ENCODE data around the gene SESN1. TPM values are rescaled to one million over a fixed set of nuclear protein-coding genes. Genes with fewer than 3 reads are reported as not detected.

SESN1 gene
- total and polyA plus RNA-seq, 2 donors (not counting 1 experiment from before 2014, with no cell fraction given) = 16.2 to 28.6 TPM

DNA sequence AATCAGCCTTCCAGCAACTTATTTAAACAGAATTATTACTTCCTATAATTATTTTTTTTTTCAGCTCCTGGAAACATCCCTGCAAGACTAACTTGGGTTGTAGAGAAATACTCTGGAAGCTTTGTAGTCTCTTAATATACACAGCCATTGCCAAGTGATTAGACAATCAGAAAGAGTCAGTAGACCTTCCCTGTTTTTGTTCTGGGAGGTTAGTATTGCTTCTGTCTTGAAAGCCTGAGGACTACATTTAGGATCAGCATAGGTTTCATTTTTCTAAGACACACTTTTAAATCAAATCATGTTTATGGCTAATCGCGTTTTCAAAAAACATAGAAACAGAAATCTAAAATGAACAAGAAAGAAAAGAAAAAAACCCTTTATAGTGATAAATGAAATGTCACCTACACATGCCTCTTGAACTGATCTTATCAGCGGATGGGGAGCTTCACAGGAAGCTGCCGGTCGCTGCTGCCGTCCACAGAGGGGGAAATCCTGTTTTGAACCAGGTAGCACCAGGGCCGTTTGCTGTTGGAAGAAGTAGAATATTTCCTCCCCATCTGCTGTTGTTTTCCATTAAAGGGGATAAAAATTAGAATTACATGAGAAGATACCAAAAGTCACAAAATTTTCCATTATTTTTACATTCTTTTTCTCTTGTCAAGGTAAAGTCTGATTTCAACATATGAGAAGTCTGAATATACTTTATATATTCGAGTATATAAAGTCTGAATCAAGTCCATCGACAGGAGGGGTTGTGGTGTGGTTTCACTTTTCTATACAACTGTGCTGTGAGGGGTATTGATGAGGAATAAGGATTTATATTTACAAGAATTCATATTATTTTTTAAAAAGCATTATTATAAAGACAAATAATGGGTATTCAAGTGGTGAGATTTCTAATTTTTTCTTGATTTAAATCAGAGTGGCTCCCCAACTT, 151.8 kb downstream of the SESN1 start:
- no peak for TF ChIP-seq EZH2 (IDR thresholded peaks at IDR 0.05; ENCODE audit: borderline replicate concordance, insufficient read depth, low read depth, low read length, poor library complexity, severe bottlenecking)
- TF ChIP-seq, protein P1, sequence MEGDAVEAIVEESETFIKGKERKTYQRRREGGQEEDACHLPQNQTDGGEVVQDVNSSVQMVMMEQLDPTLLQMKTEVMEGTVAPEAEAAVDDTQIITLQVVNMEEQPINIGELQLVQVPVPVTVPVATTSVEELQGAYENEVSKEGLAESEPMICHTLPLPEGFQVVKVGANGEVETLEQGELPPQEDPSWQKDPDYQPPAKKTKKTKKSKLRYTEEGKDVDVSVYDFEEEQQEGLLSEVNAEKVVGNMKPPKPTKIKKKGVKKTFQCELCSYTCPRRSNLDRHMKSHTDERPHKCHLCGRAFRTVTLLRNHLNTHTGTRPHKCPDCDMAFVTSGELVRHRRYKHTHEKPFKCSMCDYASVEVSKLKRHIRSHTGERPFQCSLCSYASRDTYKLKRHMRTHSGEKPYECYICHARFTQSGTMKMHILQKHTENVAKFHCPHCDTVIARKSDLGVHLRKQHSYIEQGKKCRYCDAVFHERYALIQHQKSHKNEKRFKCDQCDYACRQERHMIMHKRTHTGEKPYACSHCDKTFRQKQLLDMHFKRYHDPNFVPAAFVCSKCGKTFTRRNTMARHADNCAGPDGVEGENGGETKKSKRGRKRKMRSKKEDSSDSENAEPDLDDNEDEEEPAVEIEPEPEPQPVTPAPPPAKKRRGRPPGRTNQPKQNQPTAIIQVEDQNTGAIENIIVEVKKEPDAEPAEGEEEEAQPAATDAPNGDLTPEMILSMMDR (IDR thresholded peaks at IDR 0.05) = no peak
- peaks cover 15 to 19% of the 10 kb centered on the region in 2 donors for H3K4me1 ChIP-seq (ENCODE audit: control insufficient read depth in 2 of 2, insufficient read depth in 2 of 2, low read length in 2 of 2)
- H3K27me3 ChIP-seq (replicated peaks in 1 of 4; ENCODE audit: control extremely low read depth in 1 of 4, control insufficient read depth in 3 of 4, insufficient read depth in 4 of 4, low read length in 3 of 4) = no peaks in the 10 kb centered on the region
- Mint-ChIP-seq H3K4me3 (peak overlapping the region; percentile 74), H3K27me3 (no peaks in the 10 kb centered on the region), H3K9me3 (ENCODE audit: insufficient read depth) (no peaks in the 10 kb centered on the region), H3K4me1 (peaks cover 23% of the 10 kb centered on the region), H3K27ac (peak overlapping the region; percentile 63)
- H3K4me2 ChIP-seq (replicated peaks; ENCODE audit: low read depth, low read length, poor library complexity, severe bottlenecking) = peak overlapping the region; percentile 67
- CTCF ChIA-PET = no interaction called here
- H3K36me3 ChIP-seq (replicated peaks in 1 of 2; ENCODE audit: control extremely low read depth in 1 of 2, control insufficient read depth in 1 of 2, extremely low read depth in 1 of 2, insufficient read depth in 2 of 2, low read length in 1 of 2) = no peaks in the 10 kb centered on the region
- no peaks in the 10 kb centered on the region for H3K9me3 ChIP-seq (ENCODE audit: control extremely low read depth in 1 of 3, control insufficient read depth in 2 of 3, insufficient read depth in 1 of 3, low read length in 2 of 3)
- DNase-seq (peak; percentile 51), ATAC-seq (ENCODE audit: low read depth) (peak; percentile 53)
- no peaks in the 10 kb centered on the region for H4K20me1 ChIP-seq (ENCODE audit: control insufficient read depth, insufficient read depth, low read length, poor library complexity, severe bottlenecking)
- peak overlapping the region in 1 of 2 donors; percentile 20 for H3K27ac ChIP-seq (ENCODE audit: low read length in 2 of 2)
- H3K4me3 ChIP-seq (ENCODE audit: control extremely low read depth in 1 of 5, extremely low read depth in 1 of 5, insufficient read depth in 1 of 5, low read depth in 2 of 5, low read length in 4 of 5) = peak overlapping the region in 3 of 5 experiments; percentile 4 to 47 (median 5)
- 0% methylated on average over 1 of the region's 9 CpGs for WGBS (ENCODE audit: insufficient coverage)
- H3K9ac ChIP-seq (ENCODE audit: low read length) = peak overlapping the region; percentile 49
- H3K79me2 ChIP-seq (ENCODE audit: control insufficient read depth, insufficient read depth, low read length) = no peaks in the 10 kb centered on the region
- H2AFZ ChIP-seq (ENCODE audit: insufficient read depth, low read depth, low read length, poor library complexity, severe bottlenecking) = peak overlapping the region; percentile 59
- intact Hi-C loops (cut with micrococcal nuclease) = no loop called here
- POLR2A ChIA-PET = no interaction called here

DNA sequence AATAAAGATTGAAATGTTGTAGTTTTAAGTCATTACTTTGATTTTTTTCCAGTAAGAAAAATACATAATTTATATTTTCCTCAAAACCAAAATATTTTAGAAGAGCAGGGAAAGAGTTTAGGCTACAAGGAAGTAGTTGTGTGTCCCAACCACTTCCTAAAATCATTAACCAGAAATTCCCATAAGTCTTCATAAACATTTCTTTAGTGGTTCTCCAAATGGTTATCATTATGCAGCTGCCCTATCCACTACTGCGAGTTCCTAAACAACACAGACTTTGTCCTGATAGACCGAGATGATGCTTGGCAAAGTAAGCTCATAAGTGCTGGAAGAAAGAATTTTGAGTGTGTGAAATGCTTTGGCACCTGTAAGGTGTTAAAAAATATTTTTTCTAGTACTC, 152.8 kb downstream of the SESN1 start:
- Histone ChIP-seq H3K27ac (ENCODE audit: low read length in 2 of 2) (no peak overlapping the region), H3K4me1 (ENCODE audit: control insufficient read depth in 2 of 2, insufficient read depth in 2 of 2, low read length in 2 of 2) (peaks cover 10% of the 10 kb centered on the region in 2 donors), H3K4me3 (ENCODE audit: control extremely low read depth in 1 of 5, extremely low read depth in 1 of 5, insufficient read depth in 1 of 5, low read depth in 2 of 5, low read length in 4 of 5) (no peak overlapping the region), H3K9ac (ENCODE audit: low read length) (no peak overlapping the region), H3K36me3 (replicated peaks in 1 of 2; ENCODE audit: control extremely low read depth in 1 of 2, control insufficient read depth in 1 of 2, extremely low read depth in 1 of 2, insufficient read depth in 2 of 2, low read length in 1 of 2) (no peaks in the 10 kb centered on the region), H3K4me2 (replicated peaks; ENCODE audit: low read depth, low read length, poor library complexity, severe bottlenecking) (no peak overlapping the region), H2AFZ (ENCODE audit: insufficient read depth, low read depth, low read length, poor library complexity, severe bottlenecking) (no peak overlapping the region), H3K9me3 (ENCODE audit: control extremely low read depth in 1 of 3, control insufficient read depth in 2 of 3, insufficient read depth in 1 of 3, low read length in 2 of 3) (no peaks in the 10 kb centered on the region), H4K20me1 (ENCODE audit: control insufficient read depth, insufficient read depth, low read length, poor library complexity, severe bottlenecking) (no peaks in the 10 kb centered on the region), H3K27me3 (replicated peaks in 1 of 4; ENCODE audit: control extremely low read depth in 1 of 4, control insufficient read depth in 3 of 4, insufficient read depth in 4 of 4, low read length in 3 of 4) (no peaks in the 10 kb centered on the region), H3K79me2 (ENCODE audit: control insufficient read depth, insufficient read depth, low read length) (no peaks in the 10 kb centered on the region)
- H3K9me3 Mint-ChIP-seq (ENCODE audit: insufficient read depth) = no peaks in the 10 kb centered on the region
- no peaks in the 10 kb centered on the region for H3K27me3 Mint-ChIP-seq
- no peak for TF ChIP-seq EZH2 (IDR thresholded peaks at IDR 0.05; ENCODE audit: borderline replicate concordance, insufficient read depth, low read depth, low read length, poor library complexity, severe bottlenecking)
- TF ChIP-seq, protein P1 (IDR thresholded peaks at IDR 0.05) = no peak
- ChIA-PET CTCF (no interaction called here), POLR2A (no interaction called here)
- DNase-seq = no peak
- no peak for ATAC-seq (ENCODE audit: low read depth)
- no peak overlapping the region for H3K27ac Mint-ChIP-seq
- no CpG with 5 or more reads among the region's 2 CpGs for WGBS (ENCODE audit: insufficient coverage)
- intact Hi-C loops (cut with micrococcal nuclease) = no loop called here
- H3K4me1 Mint-ChIP-seq = peaks cover 16% of the 10 kb centered on the region
- H3K4me3 Mint-ChIP-seq = no peak overlapping the region
